OCI-LY3 (cell line): Measurements from ENCODE around the gene FRMD3.

Experiments
- H2AFZ ChIP-seq: fragments of 200-600, 300-600 bp; shearing (Covaris generic); 2 replicates; pipeline ENCODE4 v1.6.0; 2014; ENCODE audit warnings: antibody characterized with exemption, low read depth, low read length
- H3K27ac ChIP-seq: fragments of 200-600, 300-600 bp; sonication (generic); 2 replicates; pipeline ENCODE4 v1.5.1; 2014; ENCODE audit warnings: mild to moderate bottlenecking, low read length, moderate library complexity, mixed read lengths
- H3K27me3 ChIP-seq: fragments of 200-600, 300-600 bp; sonication (generic); 2 replicates; pipeline ENCODE4 v1.6.1; 2014; ENCODE audit warnings: low read depth, low read length, mixed read lengths
- H3K36me3 ChIP-seq: fragments of 200-600, 300-600 bp; sonication (generic); replicated peaks from 2 replicates; pipeline ENCODE3; 2014; ENCODE audit warnings: low read depth, low read length, mixed read lengths
- H3K4me1 ChIP-seq: fragments of 300-600, 200-600 bp; sonication (generic); 2 replicates; pipeline ENCODE4 v1.6.1; 2014; ENCODE audit warnings: low read length, mixed read lengths
- H3K4me2 ChIP-seq: fragments of 200-600, 300-600 bp; sonication (generic); 2 replicates; pipeline ENCODE4 v1.6.1; 2014; ENCODE audit warnings: low read length, mixed read lengths
- H3K4me3 ChIP-seq: fragments of 300-600, 200-600 bp; sonication (generic); 2 replicates; pipeline ENCODE4 v1.5.1; 2014; ENCODE audit warnings: antibody characterized with exemption, mild to moderate bottlenecking, low read length, moderate library complexity
- H3K79me2 ChIP-seq: fragments of 300-600, 200-600 bp; shearing (Covaris generic); 2 replicates; pipeline ENCODE4 v1.6.1; 2014; ENCODE audit warnings: mild to moderate bottlenecking, low read length, mixed read lengths
- H3K9ac ChIP-seq: fragments of 300-600, 200-600 bp; shearing (Covaris generic); 2 replicates; pipeline ENCODE4 v1.6.0; 2014; ENCODE audit warnings: mild to moderate bottlenecking, low read length, moderate library complexity
- H3K9me3 ChIP-seq: fragments of 200-600, 300-600 bp; shearing (Covaris generic); 2 replicates; pipeline ENCODE4 v1.6.1; 2014; ENCODE audit warnings: low read length, mixed read lengths; ENCODE audit not compliant: insufficient read depth
- H4K20me1 ChIP-seq: fragments of 200-600, 300-600 bp; sonication (generic); 2 replicates; pipeline ENCODE4 v1.6.1; 2016; ENCODE audit warnings: low read length, mixed read lengths; ENCODE audit not compliant: insufficient read depth
- EZH2phosphoT487 ChIP-seq: fragments of 200-600 bp; shearing (Covaris generic); IDR thresholded peaks from 2 replicates; pipeline ENCODE4 v1.6.1; 2018; ENCODE audit warnings: antibody characterized with exemption, mixed run types, low read depth
- TF ChIP-seq, protein P1 (sequence below): fragments of 200-600, 300-600 bp; sonication (generic); IDR thresholded peaks from 2 replicates; pipeline ENCODE4 v1.5.1; 2014; ENCODE audit warnings: antibody characterized with exemption, low read length, low read depth

The FRMD3 gene

GRCh38 chr9:83471241-83471640 lies 67.0 kb downstream of the FRMD3 start:
- H3K4me2 ChIP-seq: peak overlapping the region; percentile 87
- H3K4me1 ChIP-seq: peaks cover 72% of the 10 kb centered on the region
- peaks cover 8% of the 10 kb centered on the region for H3K36me3 ChIP-seq
- no peaks in the 10 kb centered on the region for H3K27me3 ChIP-seq
- peaks cover 68% of the 10 kb centered on the region for H3K79me2 ChIP-seq
- peak overlapping the region; percentile 84 for H3K4me3 ChIP-seq
- H4K20me1 ChIP-seq: no peaks in the 10 kb centered on the region
- peaks cover 3% of the 10 kb centered on the region; the same call in 1 of the 2 replicates for H3K9me3 ChIP-seq
- H3K9ac ChIP-seq: peak overlapping the region; percentile 94
- peak overlapping the region; percentile 89 for H2AFZ ChIP-seq
- H3K27ac ChIP-seq: peak overlapping the region; percentile 96
- TF ChIP-seq, protein P1, sequence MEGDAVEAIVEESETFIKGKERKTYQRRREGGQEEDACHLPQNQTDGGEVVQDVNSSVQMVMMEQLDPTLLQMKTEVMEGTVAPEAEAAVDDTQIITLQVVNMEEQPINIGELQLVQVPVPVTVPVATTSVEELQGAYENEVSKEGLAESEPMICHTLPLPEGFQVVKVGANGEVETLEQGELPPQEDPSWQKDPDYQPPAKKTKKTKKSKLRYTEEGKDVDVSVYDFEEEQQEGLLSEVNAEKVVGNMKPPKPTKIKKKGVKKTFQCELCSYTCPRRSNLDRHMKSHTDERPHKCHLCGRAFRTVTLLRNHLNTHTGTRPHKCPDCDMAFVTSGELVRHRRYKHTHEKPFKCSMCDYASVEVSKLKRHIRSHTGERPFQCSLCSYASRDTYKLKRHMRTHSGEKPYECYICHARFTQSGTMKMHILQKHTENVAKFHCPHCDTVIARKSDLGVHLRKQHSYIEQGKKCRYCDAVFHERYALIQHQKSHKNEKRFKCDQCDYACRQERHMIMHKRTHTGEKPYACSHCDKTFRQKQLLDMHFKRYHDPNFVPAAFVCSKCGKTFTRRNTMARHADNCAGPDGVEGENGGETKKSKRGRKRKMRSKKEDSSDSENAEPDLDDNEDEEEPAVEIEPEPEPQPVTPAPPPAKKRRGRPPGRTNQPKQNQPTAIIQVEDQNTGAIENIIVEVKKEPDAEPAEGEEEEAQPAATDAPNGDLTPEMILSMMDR: no peak
- no peak for TF ChIP-seq EZH2phosphoT487

DNA sequence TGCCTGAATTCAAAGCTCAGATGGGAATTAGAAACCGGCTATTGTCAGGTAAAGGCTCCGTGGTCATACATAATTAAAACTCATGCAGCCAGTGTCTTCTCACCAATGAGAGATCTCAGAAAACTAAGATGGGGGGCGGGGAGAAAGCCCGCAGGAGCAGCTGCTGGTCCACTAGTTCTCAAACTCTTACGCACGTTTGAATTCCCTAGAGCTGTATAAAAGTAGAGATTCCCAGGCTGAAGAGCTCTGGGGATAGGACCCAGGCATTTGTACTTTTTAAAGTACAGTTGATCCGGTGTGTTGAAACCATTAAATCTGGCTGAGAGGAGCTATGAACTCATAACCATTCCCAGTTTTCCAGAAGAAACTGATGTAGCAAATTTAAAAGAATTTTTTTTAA lies 68.5 kb downstream of the FRMD3 start:
- Histone ChIP-seq H3K36me3 (peaks cover 2% of the 10 kb centered on the region), H4K20me1 (no peaks in the 10 kb centered on the region), H3K4me2 (peak overlapping the region; percentile 87; the same call in 1 of the 2 replicates), H3K9ac (peak overlapping the region; percentile 94; the same call in 1 of the 2 replicates), H2AFZ (no peak overlapping the region), H3K79me2 (peaks cover 80% of the 10 kb centered on the region), H3K4me1 (peaks cover 79% of the 10 kb centered on the region), H3K4me3 (no peak overlapping the region), H3K27me3 (no peaks in the 10 kb centered on the region), H3K9me3 (no peaks in the 10 kb centered on the region), H3K27ac (peak overlapping the region; percentile 96; the same call in 1 of the 2 replicates)
- TF ChIP-seq, protein P1: no peak
- TF ChIP-seq EZH2phosphoT487: no peak

GRCh38 chr9:83468821-83469220 lies 69.4 kb downstream of the FRMD3 start:
- Histone ChIP-seq H3K9ac (no peak overlapping the region), H2AFZ (no peak overlapping the region), H4K20me1 (no peaks in the 10 kb centered on the region), H3K27ac (no peak overlapping the region), H3K27me3 (no peaks in the 10 kb centered on the region), H3K4me2 (no peak overlapping the region), H3K4me3 (no peak overlapping the region), H3K36me3 (peaks cover 5% of the 10 kb centered on the region), H3K79me2 (peaks cover 88% of the 10 kb centered on the region), H3K9me3 (no peaks in the 10 kb centered on the region), H3K4me1 (peaks cover 70% of the 10 kb centered on the region)
- TF ChIP-seq EZH2phosphoT487: no peak
- TF ChIP-seq, protein P1: no peak

GRCh38 chr9:83466877-83467276 lies 71.3 kb downstream of the FRMD3 start:
- Histone ChIP-seq H3K79me2 (peaks cover 89% of the 10 kb centered on the region), H2AFZ (no peak overlapping the region), H3K27me3 (no peaks in the 10 kb centered on the region), H3K4me2 (peak overlapping the region; percentile 21), H3K9me3 (no peaks in the 10 kb centered on the region; the same call in 1 of the 2 replicates), H3K9ac (no peak overlapping the region), H3K4me3 (no peak overlapping the region), H3K27ac (0 out of 2 replicates have a peak overlapping the region, but pooled peaks have one; percentile 15), H3K36me3 (peaks cover 16% of the 10 kb centered on the region), H3K4me1 (peaks cover 54% of the 10 kb centered on the region), H4K20me1 (no peaks in the 10 kb centered on the region)
- no peak for TF ChIP-seq EZH2phosphoT487
- TF ChIP-seq, protein P1: no peak
